GM12891 (cell line): Measurements from ENCODE around the gene HDDC3.

Experiments
- POLR2A ChIP-seq: IDR thresholded peaks from 2 replicates; pipeline ENCODE4 v1.6.1; 2011; ENCODE audit warnings: low read depth, low read length, control low read depth
- POLR2AphosphoS5 ChIP-seq: IDR thresholded peaks from 2 replicates; pipeline ENCODE4 v1.6.1; 2011; ENCODE audit warnings: low read depth, low read length, control low read depth
- TAF1 ChIP-seq: IDR thresholded peaks from 2 replicates; pipeline ENCODE4 v1.6.1; 2011; ENCODE audit warnings: low read depth, low read length, control low read depth

- TF ChIP-seq TAF1 (no peak), POLR2A (no peak), POLR2AphosphoS5 (peak; percentile 56; the same call in 1 of the 2 replicates)
Measured at GRCh38 chr15:90881978-90882721, 50.2 kb downstream of the HDDC3 start.
